ENCODE data around the gene CA4.
"Not testable (repeated sequence)": the region's sequence is repeated elsewhere in the genome, so short reads cannot be mapped to it uniquely, and the experiment has no call there.

DNA sequence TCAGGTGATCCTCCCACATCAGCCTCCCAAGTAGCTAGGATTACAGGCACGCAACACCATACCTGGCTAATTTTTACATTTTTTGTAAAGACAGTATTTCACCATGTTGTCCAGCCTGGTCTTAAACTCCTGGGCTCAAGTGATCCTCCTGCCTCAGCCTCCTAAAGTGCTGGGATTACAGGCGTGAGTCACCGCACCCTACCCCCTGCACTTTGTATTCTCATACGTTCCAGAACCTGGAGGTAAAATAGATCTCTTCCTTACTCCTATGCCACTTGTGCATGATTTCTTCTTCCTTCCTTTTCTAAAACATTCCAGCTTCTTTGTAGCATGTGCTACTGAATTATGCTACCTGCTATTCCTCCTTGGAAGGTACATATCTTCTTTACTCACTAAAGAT lies 44.4 kb downstream of the CA4 start:
- not testable (repeated sequence) for TF ChIP-seq POLR2A (IDR thresholded peaks at IDR 0.05)
- TF ChIP-seq, protein P1, sequence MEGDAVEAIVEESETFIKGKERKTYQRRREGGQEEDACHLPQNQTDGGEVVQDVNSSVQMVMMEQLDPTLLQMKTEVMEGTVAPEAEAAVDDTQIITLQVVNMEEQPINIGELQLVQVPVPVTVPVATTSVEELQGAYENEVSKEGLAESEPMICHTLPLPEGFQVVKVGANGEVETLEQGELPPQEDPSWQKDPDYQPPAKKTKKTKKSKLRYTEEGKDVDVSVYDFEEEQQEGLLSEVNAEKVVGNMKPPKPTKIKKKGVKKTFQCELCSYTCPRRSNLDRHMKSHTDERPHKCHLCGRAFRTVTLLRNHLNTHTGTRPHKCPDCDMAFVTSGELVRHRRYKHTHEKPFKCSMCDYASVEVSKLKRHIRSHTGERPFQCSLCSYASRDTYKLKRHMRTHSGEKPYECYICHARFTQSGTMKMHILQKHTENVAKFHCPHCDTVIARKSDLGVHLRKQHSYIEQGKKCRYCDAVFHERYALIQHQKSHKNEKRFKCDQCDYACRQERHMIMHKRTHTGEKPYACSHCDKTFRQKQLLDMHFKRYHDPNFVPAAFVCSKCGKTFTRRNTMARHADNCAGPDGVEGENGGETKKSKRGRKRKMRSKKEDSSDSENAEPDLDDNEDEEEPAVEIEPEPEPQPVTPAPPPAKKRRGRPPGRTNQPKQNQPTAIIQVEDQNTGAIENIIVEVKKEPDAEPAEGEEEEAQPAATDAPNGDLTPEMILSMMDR (IDR thresholded peaks at IDR 0.05): not testable (repeated sequence)

Measured in right lobe of liver (tissue), 4 donors.